ENCODE measurements around the gene DHX29.

GRCh38 chr5:55306641-55307382 lies 682 bp downstream of the DHX29 start:
- TF ChIP-seq CTCF (IDR thresholded peaks at IDR 0.05; ENCODE audit: poor library complexity) (no peak), EZH2 (IDR thresholded peaks at IDR 0.05; ENCODE audit: borderline replicate concordance) (no peak), EZH2phosphoT487 (IDR thresholded peaks at IDR 0.05; ENCODE audit: low read depth, severe bottlenecking, unreplicated experiment) (no peak)

Measured in hepatocyte (in vitro differentiated cells).